GM23338 (cell line): Measurements from ENCODE around the gene POLE.

Source experiments
- EZH2 ChIP-seq: fragments of 200-600 bp; sonication (generic); IDR thresholded peaks from one replicate; pipeline ENCODE4 v1.8.0; 2017; ENCODE audit warnings: antibody characterized with exemption, mild to moderate bottlenecking, low read depth; ENCODE audit not compliant: unreplicated experiment
- EZH2phosphoT487 ChIP-seq: fragments of 200-600 bp; sonication (generic); IDR thresholded peaks from one replicate; pipeline ENCODE4 v1.8.1; 2018; ENCODE audit warnings: antibody characterized with exemption; ENCODE audit not compliant: unreplicated experiment
- JUNB ChIP-seq: IDR thresholded peaks from one replicate; pipeline ENCODE4 v1.6.1; 2016; ENCODE audit warnings: antibody characterized with exemption; ENCODE audit not compliant: unreplicated experiment
- POLR2AphosphoS5 ChIP-seq: IDR thresholded peaks from 2 replicates; pipeline ENCODE4 v1.6.1; 2016; ENCODE audit warnings: antibody characterized with exemption, low read depth
- ZNF331 ChIP-seq: fragments of 250-450 bp; sonication (Bioruptor Pico); IDR thresholded peaks from 2 replicates; pipeline ENCODE4 v1.5.0; 2020; ENCODE audit warnings: low read depth, mild to moderate bottlenecking, moderate library complexity
- TF ChIP-seq, protein P1 (sequence below), 2 experiments: fragments of 200-600 bp in 1 of 2; sonication (generic) in 1 of 2; conservative IDR thresholded peaks; 2 replicates each; pipeline versions ENCODE4 v1.5.1 to v1.6.1; 2016 to 2017; ENCODE audit warnings: antibody characterized with exemption in 2 of 2, low read depth in 2 of 2, mild to moderate bottlenecking in 2 of 2, moderate library complexity in 1 of 2
- TF ChIP-seq, protein P2 (sequence below): IDR thresholded peaks from one replicate; pipeline ENCODE4 v1.6.1; 2018; ENCODE audit warnings: antibody characterized with exemption; ENCODE audit not compliant: unreplicated experiment

DNA sequence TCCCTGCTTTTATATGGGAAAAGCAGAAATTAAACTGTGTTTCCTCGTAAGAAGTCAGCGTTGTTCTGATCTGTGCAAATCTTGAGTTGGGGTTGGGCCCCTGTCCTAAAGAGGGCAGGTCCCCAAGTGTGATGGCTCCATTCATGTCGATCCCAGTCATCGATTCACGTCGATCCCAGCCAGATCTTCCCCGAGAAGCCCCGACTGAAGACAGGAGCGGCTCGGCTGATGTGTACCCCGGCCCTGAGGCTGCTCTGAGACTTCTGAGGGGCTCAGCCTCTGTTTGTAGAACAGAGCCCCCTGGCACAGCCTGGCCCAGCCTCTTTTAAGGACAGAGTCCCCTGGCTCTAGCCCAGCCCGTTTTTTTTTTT is 32.8 kb upstream of the POLE start:
- TF ChIP-seq, protein P1, sequence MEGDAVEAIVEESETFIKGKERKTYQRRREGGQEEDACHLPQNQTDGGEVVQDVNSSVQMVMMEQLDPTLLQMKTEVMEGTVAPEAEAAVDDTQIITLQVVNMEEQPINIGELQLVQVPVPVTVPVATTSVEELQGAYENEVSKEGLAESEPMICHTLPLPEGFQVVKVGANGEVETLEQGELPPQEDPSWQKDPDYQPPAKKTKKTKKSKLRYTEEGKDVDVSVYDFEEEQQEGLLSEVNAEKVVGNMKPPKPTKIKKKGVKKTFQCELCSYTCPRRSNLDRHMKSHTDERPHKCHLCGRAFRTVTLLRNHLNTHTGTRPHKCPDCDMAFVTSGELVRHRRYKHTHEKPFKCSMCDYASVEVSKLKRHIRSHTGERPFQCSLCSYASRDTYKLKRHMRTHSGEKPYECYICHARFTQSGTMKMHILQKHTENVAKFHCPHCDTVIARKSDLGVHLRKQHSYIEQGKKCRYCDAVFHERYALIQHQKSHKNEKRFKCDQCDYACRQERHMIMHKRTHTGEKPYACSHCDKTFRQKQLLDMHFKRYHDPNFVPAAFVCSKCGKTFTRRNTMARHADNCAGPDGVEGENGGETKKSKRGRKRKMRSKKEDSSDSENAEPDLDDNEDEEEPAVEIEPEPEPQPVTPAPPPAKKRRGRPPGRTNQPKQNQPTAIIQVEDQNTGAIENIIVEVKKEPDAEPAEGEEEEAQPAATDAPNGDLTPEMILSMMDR (conservative IDR thresholded peaks at IDR 0.05; ENCODE audit: low read depth in 2 of 2), result no peak
- TF ChIP-seq POLR2AphosphoS5 (no peak), EZH2 (no peak), ZNF331 (CRISPR knock-in tag) (no peak), JUNB (no peak), EZH2phosphoT487 (no peak)
- TF ChIP-seq, protein P2, sequence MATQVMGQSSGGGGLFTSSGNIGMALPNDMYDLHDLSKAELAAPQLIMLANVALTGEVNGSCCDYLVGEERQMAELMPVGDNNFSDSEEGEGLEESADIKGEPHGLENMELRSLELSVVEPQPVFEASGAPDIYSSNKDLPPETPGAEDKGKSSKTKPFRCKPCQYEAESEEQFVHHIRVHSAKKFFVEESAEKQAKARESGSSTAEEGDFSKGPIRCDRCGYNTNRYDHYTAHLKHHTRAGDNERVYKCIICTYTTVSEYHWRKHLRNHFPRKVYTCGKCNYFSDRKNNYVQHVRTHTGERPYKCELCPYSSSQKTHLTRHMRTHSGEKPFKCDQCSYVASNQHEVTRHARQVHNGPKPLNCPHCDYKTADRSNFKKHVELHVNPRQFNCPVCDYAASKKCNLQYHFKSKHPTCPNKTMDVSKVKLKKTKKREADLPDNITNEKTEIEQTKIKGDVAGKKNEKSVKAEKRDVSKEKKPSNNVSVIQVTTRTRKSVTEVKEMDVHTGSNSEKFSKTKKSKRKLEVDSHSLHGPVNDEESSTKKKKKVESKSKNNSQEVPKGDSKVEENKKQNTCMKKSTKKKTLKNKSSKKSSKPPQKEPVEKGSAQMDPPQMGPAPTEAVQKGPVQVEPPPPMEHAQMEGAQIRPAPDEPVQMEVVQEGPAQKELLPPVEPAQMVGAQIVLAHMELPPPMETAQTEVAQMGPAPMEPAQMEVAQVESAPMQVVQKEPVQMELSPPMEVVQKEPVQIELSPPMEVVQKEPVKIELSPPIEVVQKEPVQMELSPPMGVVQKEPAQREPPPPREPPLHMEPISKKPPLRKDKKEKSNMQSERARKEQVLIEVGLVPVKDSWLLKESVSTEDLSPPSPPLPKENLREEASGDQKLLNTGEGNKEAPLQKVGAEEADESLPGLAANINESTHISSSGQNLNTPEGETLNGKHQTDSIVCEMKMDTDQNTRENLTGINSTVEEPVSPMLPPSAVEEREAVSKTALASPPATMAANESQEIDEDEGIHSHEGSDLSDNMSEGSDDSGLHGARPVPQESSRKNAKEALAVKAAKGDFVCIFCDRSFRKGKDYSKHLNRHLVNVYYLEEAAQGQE, result no peak
